Hematopoietic multipotent progenitor cell treated with erythropoietin and hydrocortisone succinate and interleukin-3 and kit ligand, for 17 days (in vitro differentiated cells): ENCODE data around the gene SNX1.

Experiments used
- DNase-seq: peaks from one replicate; pipeline ENCODE4 v3.0.0-alpha.2; 2015; ENCODE audit warnings: low spot score

Gene SNX1

DNA sequence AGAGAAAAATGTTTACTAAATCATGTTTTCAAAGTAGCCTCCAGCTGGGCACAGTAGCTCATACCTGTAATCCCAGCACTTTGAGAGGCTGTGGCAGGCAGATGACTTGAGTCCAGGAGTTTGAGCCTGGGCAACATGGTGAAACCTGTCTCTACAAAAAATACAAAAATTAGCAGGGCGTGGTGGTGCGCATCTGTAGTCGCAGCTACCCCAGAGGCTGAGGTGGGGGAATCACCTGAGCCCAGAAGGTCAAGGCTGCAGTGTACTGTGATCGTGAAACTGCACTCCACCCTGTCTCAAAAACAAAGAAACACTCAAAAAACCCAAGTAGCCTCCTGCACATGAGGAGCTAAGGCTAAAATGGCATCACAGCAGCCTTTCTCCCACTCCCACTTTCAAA is 68.7 kb downstream of the SNX1 start:
- no peak for DNase-seq

DNA sequence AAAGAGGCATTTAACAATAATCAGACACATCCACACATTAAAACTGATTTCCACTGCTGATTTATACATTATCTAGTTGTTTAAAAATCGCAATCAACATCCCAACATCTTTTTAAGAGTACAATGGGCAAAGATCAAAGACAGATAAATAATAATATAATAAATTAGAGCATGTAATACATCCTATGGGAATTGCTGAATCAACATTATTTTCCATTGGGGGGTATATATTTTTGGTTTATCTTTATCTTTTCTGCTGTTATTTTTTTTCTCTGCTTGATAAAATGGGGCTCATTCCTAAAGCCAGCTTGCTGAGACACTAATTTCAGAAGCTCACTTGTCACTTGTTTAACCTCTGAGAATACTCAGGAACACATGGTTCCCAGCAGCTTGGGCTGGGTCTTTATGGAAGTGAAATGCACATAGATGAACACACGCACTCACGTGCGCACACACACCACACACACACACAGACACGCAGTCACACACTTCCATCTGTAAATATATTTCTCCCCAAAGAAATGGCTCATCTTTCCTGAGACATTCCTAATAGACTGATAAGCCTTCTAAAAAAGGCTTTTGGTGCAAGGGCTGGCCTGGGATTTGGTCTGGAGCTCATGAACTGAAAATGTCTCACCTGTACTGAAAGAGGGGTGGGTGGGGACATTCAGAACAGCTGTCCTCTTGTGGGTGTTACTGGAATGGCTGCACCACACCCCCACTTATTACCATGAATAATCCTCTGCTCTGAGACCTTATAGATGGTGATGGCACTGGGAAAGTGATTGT is 70.5 kb downstream of the SNX1 start:
- no peak for DNase-seq

DNA sequence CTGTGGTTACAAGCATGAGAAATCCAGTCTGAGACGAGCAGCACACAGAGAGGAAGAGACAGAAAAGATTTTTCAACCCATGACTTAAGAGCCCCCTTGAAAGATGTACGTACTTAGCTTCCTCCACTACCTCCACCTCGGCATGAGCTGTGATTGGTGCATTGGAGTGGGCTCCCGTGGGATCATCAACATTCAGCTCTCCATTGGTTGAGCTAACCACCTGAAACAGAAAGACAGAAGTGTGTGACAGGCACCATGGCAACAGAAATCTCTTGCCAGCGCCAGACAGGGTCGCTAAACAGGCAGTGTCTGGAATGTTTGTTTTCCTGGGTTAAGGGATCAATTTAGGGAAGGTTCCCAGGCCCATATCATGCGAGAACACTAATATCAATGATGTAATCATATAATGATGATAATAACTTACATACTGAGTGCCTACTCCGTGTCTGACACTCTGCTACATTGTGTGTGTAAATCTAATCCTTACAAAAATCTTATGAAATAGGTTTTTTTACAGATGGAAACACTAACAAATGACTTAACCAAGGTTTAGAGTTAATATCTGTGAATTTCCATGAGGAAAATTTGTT is 84.5 kb downstream of the SNX1 start:
- no peak for DNase-seq

DNA sequence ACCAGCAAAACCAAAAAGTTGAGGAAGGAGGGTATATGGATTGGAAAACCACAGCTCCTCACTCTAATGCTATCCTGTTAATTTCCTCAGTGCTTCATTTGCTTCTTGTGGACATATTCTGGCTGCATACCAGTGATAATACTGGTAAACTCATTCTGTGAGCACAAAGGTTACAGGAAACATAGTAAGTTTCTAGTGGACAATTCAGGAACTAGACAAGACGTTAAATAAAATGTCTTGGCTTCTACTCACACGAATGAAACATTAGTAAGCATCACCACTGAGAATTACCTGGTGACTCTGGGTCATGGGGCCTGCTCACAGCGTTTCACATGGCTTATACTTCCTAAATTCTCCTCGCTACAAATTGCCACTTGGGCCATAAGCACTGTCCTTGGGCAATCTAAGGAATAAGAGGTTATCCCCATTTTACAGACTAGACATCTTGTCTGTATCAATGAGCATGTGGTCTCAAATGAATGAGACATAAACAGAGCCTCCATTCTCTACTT is 87.1 kb downstream of the SNX1 start:
- DNase-seq, result no peak

DNA sequence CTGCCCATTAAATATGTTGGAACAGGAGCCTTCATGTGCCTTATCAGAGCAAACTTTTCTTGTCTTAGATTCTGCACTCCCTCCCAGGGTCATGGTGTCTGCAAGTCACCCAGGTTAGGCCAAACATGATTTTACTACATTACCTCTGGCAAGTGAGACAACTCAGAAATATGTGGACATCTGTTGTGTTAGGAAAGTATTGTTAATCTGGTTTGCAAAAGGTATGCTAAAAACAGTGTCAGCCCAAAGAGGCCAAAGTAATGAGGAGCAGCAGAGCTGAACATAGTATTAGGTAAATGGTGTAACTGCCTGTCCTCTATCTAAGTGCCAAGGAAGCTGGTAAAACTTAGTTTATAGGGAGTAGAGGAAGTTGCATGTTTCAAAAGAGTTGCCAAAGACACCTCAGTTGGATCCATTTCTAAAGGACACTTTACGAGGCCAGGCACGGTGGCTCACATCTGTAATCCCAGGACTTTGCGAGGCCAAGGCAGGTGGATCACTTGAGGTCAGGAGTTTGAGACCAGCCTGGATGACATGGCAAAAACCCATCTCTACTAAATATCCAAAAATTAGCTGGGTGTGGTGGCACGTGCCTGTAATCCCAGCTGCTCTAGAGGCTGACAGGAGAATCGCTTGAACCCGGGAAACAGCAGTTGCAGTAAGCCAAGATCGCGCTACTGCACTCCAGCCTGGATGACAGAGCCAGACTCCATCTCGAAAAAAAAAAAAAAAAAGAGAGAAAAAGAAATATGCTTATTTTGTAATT is 89.5 kb downstream of the SNX1 start:
- DNase-seq, result no peak

DNA sequence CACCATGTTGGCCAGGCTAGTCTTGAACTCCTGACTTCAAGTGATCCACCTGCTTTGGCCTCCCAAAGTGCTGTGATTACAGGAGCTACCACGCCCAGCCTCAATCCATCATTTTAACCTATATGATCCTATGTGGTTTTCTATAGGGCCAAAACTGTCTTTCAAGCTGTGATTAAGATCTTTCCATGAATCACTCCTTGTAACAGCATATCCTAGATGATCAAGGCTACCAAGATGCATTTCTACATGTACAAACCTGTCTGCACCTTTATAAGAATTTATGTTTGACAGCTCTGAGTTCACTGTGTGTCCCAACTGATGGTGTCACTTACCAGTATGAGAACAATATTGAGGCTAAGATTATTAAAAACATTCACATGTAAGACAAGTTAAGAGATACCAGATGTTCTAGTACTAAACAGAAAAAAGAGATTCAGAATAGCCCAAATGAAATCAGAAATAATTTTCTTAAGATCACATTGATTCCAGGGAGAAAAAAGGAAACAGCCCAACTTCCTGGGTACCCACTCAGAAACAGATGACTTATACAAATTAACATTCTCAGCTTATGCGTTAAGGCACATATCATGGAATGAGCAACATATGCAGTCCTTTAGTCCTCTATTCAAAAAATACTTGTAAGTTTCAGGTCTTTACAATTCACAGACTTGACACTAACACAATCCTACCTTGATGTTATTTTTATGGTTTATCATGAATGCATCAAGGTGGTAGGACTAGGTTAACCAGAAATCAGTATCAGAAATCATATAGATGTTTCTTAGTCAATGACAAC is 91.8 kb downstream of the SNX1 start:
- no peak for DNase-seq
